Measurements from ENCODE around the gene CASKIN1.

CASKIN1 gene

DNA sequence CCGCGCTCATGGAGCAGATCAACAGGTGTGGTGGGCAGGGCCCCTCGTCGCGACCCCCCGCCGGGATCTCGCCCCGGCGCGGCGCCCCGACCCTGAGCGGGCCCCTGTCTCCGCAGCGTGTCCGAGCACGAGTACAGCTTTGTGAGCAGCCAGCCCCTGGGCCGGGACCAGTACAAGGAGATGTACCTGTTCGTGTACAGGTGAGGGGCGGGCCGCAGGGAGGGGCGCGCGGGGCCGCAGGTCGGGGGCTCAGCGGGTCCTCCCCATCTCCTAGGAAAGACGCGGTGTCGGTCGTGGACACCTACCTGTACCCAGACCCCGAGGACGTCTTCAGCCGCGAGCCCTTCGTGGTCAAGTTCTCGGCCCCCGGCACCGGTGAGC, 40.7 kb upstream of the CASKIN1 start:
- no peak overlapping the region for H3K4me3 ChIP-seq (ENCODE audit: low read length, poor library complexity, severe bottlenecking)

DNA sequence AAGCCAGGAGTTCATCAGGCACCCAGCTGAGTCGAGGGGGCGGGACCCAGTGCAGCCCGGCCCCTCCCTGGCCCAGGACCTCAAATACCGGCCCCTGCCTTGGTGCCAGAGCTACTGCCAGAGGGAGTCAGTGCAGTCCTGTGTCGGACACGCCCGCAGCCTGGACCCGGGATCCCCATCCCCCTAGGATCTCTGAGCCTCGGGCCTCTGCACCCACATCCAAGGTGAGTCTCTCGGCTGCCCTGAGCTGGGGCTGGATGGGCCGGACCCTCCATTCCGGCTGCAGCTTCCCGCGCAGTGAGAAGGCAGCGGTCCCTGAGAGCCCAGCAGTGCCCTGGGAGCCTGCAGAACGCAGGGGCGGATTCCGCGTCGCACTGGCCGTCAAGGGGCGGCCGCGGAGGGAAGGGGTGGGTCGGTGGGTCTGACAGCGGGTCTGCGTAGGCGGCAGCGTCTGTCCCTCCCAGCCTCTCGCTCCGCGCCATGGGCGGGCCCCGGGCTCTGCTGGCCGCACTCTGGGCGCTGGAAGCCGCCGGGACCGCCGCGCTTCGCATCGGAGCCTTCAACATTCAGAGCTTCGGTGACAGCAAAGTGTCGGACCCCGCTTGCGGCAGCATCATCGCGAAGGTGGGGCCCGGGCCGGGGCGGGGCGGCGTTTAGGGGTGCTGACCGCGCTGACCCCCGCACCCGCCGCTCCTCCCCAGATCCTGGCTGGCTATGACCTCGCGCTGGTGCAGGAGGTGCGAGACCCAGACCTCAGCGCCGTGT, 40.1 kb upstream of the CASKIN1 start, which contains the start of gene DNASE1L2:
Gene DNASE1L2 (plus strand): TSS at position 108 of the 765 bp plus-strand sequence. CDS start 373 bp downstream, at position 481.
- Histone ChIP-seq H2AFZ (ENCODE audit: low read length) (no peak within 1 kb of the TSS), H4K20me1 (ENCODE audit: insufficient read depth, low read length, poor library complexity, severe bottlenecking) (no peaks in the 10 kb centered on the region), H3K36me3 (ENCODE audit: insufficient read depth, low read length) (no peaks in the 10 kb centered on the region; the same call in 1 of the 2 replicates), H3K4me2 (ENCODE audit: low read depth, low read length, poor library complexity, severe bottlenecking) (no peak within 1 kb of the TSS), H3K4me1 (ENCODE audit: insufficient read depth, low read length, poor library complexity, severe bottlenecking) (no peaks in the 10 kb centered on the region), H3K9ac (ENCODE audit: low read depth, low read length, poor library complexity, severe bottlenecking) (no peak within 1 kb of the TSS), H3K4me3 (ENCODE audit: low read length, poor library complexity, severe bottlenecking) (no peak within 1 kb of the TSS), H3K79me2 (ENCODE audit: insufficient read depth, low read length) (no peaks in the 10 kb centered on the region), H3F3A (ENCODE audit: low read depth) (no peaks in the 10 kb centered on the region), H3K9me2 (replicated peaks; ENCODE audit: low read depth, low read length) (no peaks in the 10 kb centered on the region), H3K9me3 (ENCODE audit: insufficient read depth, low read depth, low read length) (no peaks in the 10 kb centered on the region), H3K27me3 (ENCODE audit: insufficient read depth, low read length, poor library complexity, severe bottlenecking) (no peaks in the 10 kb centered on the region)
- TF ChIP-seq EZH2phosphoT487 (IDR thresholded peaks at IDR 0.05; ENCODE audit: borderline replicate concordance), result no peak
- TF ChIP-seq, protein P1, sequence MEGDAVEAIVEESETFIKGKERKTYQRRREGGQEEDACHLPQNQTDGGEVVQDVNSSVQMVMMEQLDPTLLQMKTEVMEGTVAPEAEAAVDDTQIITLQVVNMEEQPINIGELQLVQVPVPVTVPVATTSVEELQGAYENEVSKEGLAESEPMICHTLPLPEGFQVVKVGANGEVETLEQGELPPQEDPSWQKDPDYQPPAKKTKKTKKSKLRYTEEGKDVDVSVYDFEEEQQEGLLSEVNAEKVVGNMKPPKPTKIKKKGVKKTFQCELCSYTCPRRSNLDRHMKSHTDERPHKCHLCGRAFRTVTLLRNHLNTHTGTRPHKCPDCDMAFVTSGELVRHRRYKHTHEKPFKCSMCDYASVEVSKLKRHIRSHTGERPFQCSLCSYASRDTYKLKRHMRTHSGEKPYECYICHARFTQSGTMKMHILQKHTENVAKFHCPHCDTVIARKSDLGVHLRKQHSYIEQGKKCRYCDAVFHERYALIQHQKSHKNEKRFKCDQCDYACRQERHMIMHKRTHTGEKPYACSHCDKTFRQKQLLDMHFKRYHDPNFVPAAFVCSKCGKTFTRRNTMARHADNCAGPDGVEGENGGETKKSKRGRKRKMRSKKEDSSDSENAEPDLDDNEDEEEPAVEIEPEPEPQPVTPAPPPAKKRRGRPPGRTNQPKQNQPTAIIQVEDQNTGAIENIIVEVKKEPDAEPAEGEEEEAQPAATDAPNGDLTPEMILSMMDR (conservative IDR thresholded peaks at IDR 0.05; ENCODE audit: low read length), result no peak

More for the DNA sequence above, 40.7 kb upstream of the CASKIN1 start:
- Histone ChIP-seq H2AFZ (ENCODE audit: low read length) (no peak overlapping the region), H3K36me3 (ENCODE audit: insufficient read depth, low read length) (no peaks in the 10 kb centered on the region; the same call in 1 of the 2 replicates), H3K4me1 (ENCODE audit: insufficient read depth, low read length, poor library complexity, severe bottlenecking) (no peaks in the 10 kb centered on the region), H3K79me2 (ENCODE audit: insufficient read depth, low read length) (no peaks in the 10 kb centered on the region), H3K27me3 (ENCODE audit: insufficient read depth, low read length, poor library complexity, severe bottlenecking) (no peaks in the 10 kb centered on the region), H3K4me2 (ENCODE audit: low read depth, low read length, poor library complexity, severe bottlenecking) (no peak overlapping the region), H4K20me1 (ENCODE audit: insufficient read depth, low read length, poor library complexity, severe bottlenecking) (no peaks in the 10 kb centered on the region), H3F3A (ENCODE audit: low read depth) (no peaks in the 10 kb centered on the region), H3K9ac (ENCODE audit: low read depth, low read length, poor library complexity, severe bottlenecking) (no peak overlapping the region), H3K9me3 (ENCODE audit: insufficient read depth, low read depth, low read length) (no peaks in the 10 kb centered on the region), H3K9me2 (replicated peaks; ENCODE audit: low read depth, low read length) (no peaks in the 10 kb centered on the region)
- no peak for TF ChIP-seq EZH2phosphoT487 (IDR thresholded peaks at IDR 0.05; ENCODE audit: borderline replicate concordance)
- TF ChIP-seq, protein P1 (conservative IDR thresholded peaks at IDR 0.05; ENCODE audit: low read length), result no peak

DNA sequence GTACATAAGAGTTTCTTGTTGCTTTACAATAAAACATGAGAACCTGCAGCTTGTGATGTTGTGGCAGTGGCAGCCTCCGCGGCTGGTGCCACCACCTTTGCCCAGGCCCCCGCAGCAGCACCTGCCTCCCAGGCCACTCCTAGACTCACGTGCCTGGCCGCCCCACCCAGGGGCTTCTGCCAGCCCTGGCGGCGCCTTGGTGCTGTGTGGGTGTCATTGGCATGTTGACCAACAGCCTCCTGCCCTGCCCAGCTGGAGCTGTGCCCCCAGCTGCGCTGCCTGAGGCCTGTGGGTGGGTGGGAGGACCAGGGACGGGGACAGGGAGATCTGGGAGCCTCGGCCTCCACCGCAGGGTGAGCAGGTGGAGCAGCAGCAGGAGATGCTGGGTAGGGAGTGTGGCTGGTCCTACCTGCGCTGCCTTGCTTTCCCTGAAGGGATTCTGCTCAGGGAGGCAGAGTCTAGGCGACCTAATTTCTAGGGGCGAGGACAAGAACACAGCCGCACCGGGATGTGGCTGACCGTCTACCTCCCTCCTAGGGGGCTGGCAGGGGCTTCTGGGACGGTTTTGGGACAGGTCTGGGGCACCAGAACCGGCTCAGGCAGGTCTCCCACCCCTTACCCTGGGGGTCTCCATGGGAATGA, 39.4 kb upstream of the CASKIN1 start:
- TF ChIP-seq EZH2phosphoT487 (IDR thresholded peaks at IDR 0.05; ENCODE audit: borderline replicate concordance), result no peak
- TF ChIP-seq, protein P1 (conservative IDR thresholded peaks at IDR 0.05; ENCODE audit: low read length), result no peak
- no peaks in the 10 kb centered on the region for H3K27me3 ChIP-seq (ENCODE audit: insufficient read depth, low read length, poor library complexity, severe bottlenecking)
- no peak overlapping the region for H2AFZ ChIP-seq (ENCODE audit: low read length)
- no peaks in the 10 kb centered on the region for H4K20me1 ChIP-seq (ENCODE audit: insufficient read depth, low read length, poor library complexity, severe bottlenecking)
- H3K4me3 ChIP-seq (ENCODE audit: low read length, poor library complexity, severe bottlenecking), result no peak overlapping the region
- H3F3A ChIP-seq (ENCODE audit: low read depth), result no peaks in the 10 kb centered on the region
- no peak overlapping the region for H3K4me2 ChIP-seq (ENCODE audit: low read depth, low read length, poor library complexity, severe bottlenecking)
- H3K36me3 ChIP-seq (ENCODE audit: insufficient read depth, low read length), result no peaks in the 10 kb centered on the region; the same call in 1 of the 2 replicates
- no peaks in the 10 kb centered on the region for H3K9me2 ChIP-seq (replicated peaks; ENCODE audit: low read depth, low read length)
- no peak overlapping the region for H3K9ac ChIP-seq (ENCODE audit: low read depth, low read length, poor library complexity, severe bottlenecking)
- no peaks in the 10 kb centered on the region for H3K4me1 ChIP-seq (ENCODE audit: insufficient read depth, low read length, poor library complexity, severe bottlenecking)
- H3K79me2 ChIP-seq (ENCODE audit: insufficient read depth, low read length), result no peaks in the 10 kb centered on the region
- H3K9me3 ChIP-seq (ENCODE audit: insufficient read depth, low read depth, low read length), result no peaks in the 10 kb centered on the region
